Colonic mucosa (tissue), 4 donors: ENCODE measurements around the gene AGFG1. TPM values are rescaled to one million over a fixed set of nuclear protein-coding genes. Genes with fewer than 3 reads are reported as not detected.

Source experiments
- DNase-seq: peaks from one replicate; pipeline ENCODE4 v3.0.0-alpha.2; 2020
- H3K27ac ChIP-seq: fragments of 200-600 bp; one replicate; pipeline ENCODE4 v1.8.0; 2021
- H3K27me3 ChIP-seq: fragments of 200-600 bp; one replicate; pipeline ENCODE4 v1.8.0; 2021
- H3K36me3 ChIP-seq: fragments of 200-600 bp; one replicate; pipeline ENCODE4 v1.8.0; 2021
- H3K4me1 ChIP-seq: fragments of 200-600 bp; one replicate; pipeline ENCODE4 v1.8.0; 2021; ENCODE audit warnings: mild to moderate bottlenecking
- H3K4me3 ChIP-seq: fragments of 200-600 bp; one replicate; pipeline ENCODE4 v1.8.0; 2021
- H3K9ac ChIP-seq, 2 donors: one replicate each; pipeline ENCODE4 v1.7.0; 2013; ENCODE audit warnings: control low read depth in 2 of 2, low read depth in 2 of 2, low read length in 2 of 2
- H3K9me3 ChIP-seq: fragments of 200-600 bp; one replicate; pipeline ENCODE4 v1.8.0; 2021
- CTCF ChIP-seq: fragments of 200-600 bp; IDR thresholded peaks from one replicate; pipeline ENCODE4 v1.8.0; 2022; ENCODE audit warnings: antibody characterized with exemption, mild to moderate bottlenecking
- intact Hi-C: fragments of 100-400 bp; cut with DNase I; formaldehyde crosslinking; loops from one replicate; pipeline ENCODE4 v1.14.1; 2022
- total RNA-seq, 2 donors: library from RNA; stranded (reverse); fragmentation: NEBNext Ultra II Directional in 1 of 2; extraction: Animal tissue kit (Norgen Biotek cat#: 25700) in 1 of 2; gene quantifications; one replicate each; pipeline ENCODE4 v1.2.1, GENCODE V29; 2021
- donor health status: healthy.
- donor health status: DM: no; HTN: no; CAD: no.
- donor health status: DM: no; HTN: no; CAD: no.

The AGFG1 gene
- total RNA-seq, 2 donors from 2014 or later, result 83.3 to 101 TPM

GRCh38 chr2:227461811-227462461 is 10.0 kb upstream of the AGFG1 start:
- Histone ChIP-seq H3K4me3 (no peak overlapping the region), H3K4me1 (peaks cover 6% of the 10 kb centered on the region), H3K36me3 (no peaks in the 10 kb centered on the region), H3K27me3 (no peaks in the 10 kb centered on the region), H3K9me3 (no peaks in the 10 kb centered on the region), H3K9ac (no peak overlapping the region), H3K27ac (no peak overlapping the region)
- intact Hi-C loops, result no loop called here
- TF ChIP-seq CTCF, result no peak
- no peak for DNase-seq

GRCh38 chr2:227462462-227462951 is 9.4 kb upstream of the AGFG1 start:
- no peak for TF ChIP-seq CTCF
- Histone ChIP-seq H3K36me3 (no peaks in the 10 kb centered on the region), H3K4me1 (peaks cover 6% of the 10 kb centered on the region), H3K9ac (no peak overlapping the region), H3K4me3 (no peak overlapping the region), H3K27ac (no peak overlapping the region), H3K27me3 (no peaks in the 10 kb centered on the region), H3K9me3 (no peaks in the 10 kb centered on the region)
- intact Hi-C loops, result no loop called here
- DNase-seq, result no peak

- H3K27me3 ChIP-seq, result no peaks in the 10 kb centered on the region
- intact Hi-C loops, result no loop called here
- H3K4me1 ChIP-seq, result peaks cover 6% of the 10 kb centered on the region
- TF ChIP-seq CTCF, result no peak
- H3K9me3 ChIP-seq, result no peaks in the 10 kb centered on the region
- no peak overlapping the region for H3K27ac ChIP-seq
- no peak overlapping the region for H3K9ac ChIP-seq
- no peak overlapping the region for H3K4me3 ChIP-seq
- DNase-seq, result no peak
- no peaks in the 10 kb centered on the region for H3K36me3 ChIP-seq
Observed at GRCh38 chr2:227462972-227463931, 8.7 kb upstream of the AGFG1 start.

- intact Hi-C loops, result no loop called here
- no peak for DNase-seq
- no peaks in the 10 kb centered on the region for H3K36me3 ChIP-seq
- no peak overlapping the region for H3K9ac ChIP-seq
- no peaks in the 10 kb centered on the region for H3K27me3 ChIP-seq
- H3K4me3 ChIP-seq, result no peak overlapping the region
- H3K9me3 ChIP-seq, result no peaks in the 10 kb centered on the region
- TF ChIP-seq CTCF, result no peak
- H3K27ac ChIP-seq, result no peak overlapping the region
- peaks cover 6% of the 10 kb centered on the region for H3K4me1 ChIP-seq
Observed at GRCh38 chr2:227464361-227464760, 7.6 kb upstream of the AGFG1 start.

- DNase-seq, result no peak
- Histone ChIP-seq H3K9ac (no peak overlapping the region), H3K36me3 (no peaks in the 10 kb centered on the region), H3K4me1 (peaks cover 6% of the 10 kb centered on the region), H3K9me3 (no peaks in the 10 kb centered on the region), H3K27ac (no peak overlapping the region), H3K27me3 (no peaks in the 10 kb centered on the region), H3K4me3 (no peak overlapping the region)
- intact Hi-C loops, result no loop called here
- no peak for TF ChIP-seq CTCF
Observed at GRCh38 chr2:227464851-227465250, 7.1 kb upstream of the AGFG1 start.
